Measurements from ENCODE around the gene POR.

GRCh38 chr7:75931680-75932079 is 16.7 kb downstream of the POR start:
- TF ChIP-seq TP53 (CRISPR knock-in tag; conservative IDR thresholded peaks at IDR 0.05) (no peak), RARG (CRISPR knock-in tag; IDR thresholded peaks at IDR 0.05; ENCODE audit: low read depth) (no peak), BHLHE40 (IDR thresholded peaks at IDR 0.05; ENCODE audit: low read length) (no peak)
